Adrenal gland (tissue), 12 donors: ENCODE measurements around the gene DSN1. TPM values are rescaled to one million over a fixed set of nuclear protein-coding genes. Genes with fewer than 3 reads are reported as not detected.

Experiments used
- DNase-seq, 7 donors: peaks; one replicate each; pipeline ENCODE4 v3.0.0-alpha.2; 2019 to 2020
- H3K27ac ChIP-seq, 5 donors: fragments of 200-600 bp; sonication (generic) in 4 of 5; 1 replicate in 3 of 5; 2 replicates in 2 of 5; pipeline versions ENCODE4 v1.5.1 to v1.8.0; 2016 to 2020; ENCODE audit warnings: mild to moderate bottlenecking in 1 of 5
- H3K27me3 ChIP-seq: fragments of 200-600 bp; 2 replicates; pipeline ENCODE4 v1.8.0; 2021
- H3K36me3 ChIP-seq, 2 donors: fragments of 200-600 bp; replicated peaks in 1 of 2; 1 replicate in 1 of 2; 2 replicates in 1 of 2; pipeline versions ENCODE4 v1.5.1 to v1.8.0; 2018 to 2022
- H3K4me1 ChIP-seq, 2 donors: fragments of 200-600 bp; replicated peaks in 1 of 2; 1 replicate in 1 of 2; 2 replicates in 1 of 2; pipeline versions ENCODE4 v1.5.1 to v1.8.0; 2018 to 2021
- H3K4me3 ChIP-seq, 4 donors: fragments of 200-600 bp; sonication (generic) in 3 of 4; one replicate each; pipeline ENCODE4 v1.5.1; 2016 to 2018
- H3K9me3 ChIP-seq, 3 donors: fragments of 200-600 bp; sonication (generic) in 1 of 3; replicated peaks in 1 of 3; 1 replicate in 2 of 3; 2 replicates in 1 of 3; pipeline versions ENCODE4 v1.5.1 to v1.8.0; 2016 to 2021
- CTCF ChIP-seq, 6 experiments: fragments of 450-650 bp in 4 of 6; fragments of 200-600 bp in 2 of 6; sonication (generic) in 1 of 6; IDR thresholded peaks; 1 replicate in 5 of 6; 2 replicates in 1 of 6; pipeline versions ENCODE4 v1.5.1 to v1.8.0; 2016 to 2021; ENCODE audit warnings: antibody characterized with exemption in 6 of 6, mild to moderate bottlenecking in 2 of 6, moderate library complexity in 1 of 6
- POLR2A ChIP-seq, 2 donors: fragments of 450-650 bp; IDR thresholded peaks; one replicate each; pipeline ENCODE4 v1.6.1; 2017; ENCODE audit warnings: antibody characterized with exemption in 2 of 2, mild to moderate bottlenecking in 2 of 2, moderate library complexity in 1 of 2
- WGBS, 4 donors: extraction: QIAGEN DNeasy Blood & Tissue Kit in 2 of 4; methylation state at CpG; one replicate each; pipeline versions ENCODE4 v1.1.5 to v1.1.7; 2013 to 2017; 5-methylcytosine and 5-hydroxymethylcytosine counted together
- intact Hi-C, 2 donors: fragments of 100-400 bp; cut with DNase I; formaldehyde crosslinking; loops; one replicate each; pipeline versions ENCODE4 v1.14.1 to v1.15.0; 2022 to 2023
- polyA plus RNA-seq, 3 donors: library from polyadenylated mRNA; stranded (reverse); fragments of 200-250 nt in 2 of 3; fragments of 350-450 nt in 1 of 3; fragmentation: Illumina TruSeq in 1 of 3; extraction: RNeasy Lipid Tissue Mini Kit (QIAGEN cat#74804) in 1 of 3; gene quantifications; one replicate each; pipeline ENCODE4 v1.2.3, GENCODE V29; 2013 to 2014
- total RNA-seq, 9 donors: library from RNA; depleted of rRNA in 4 of 9; stranded (reverse); fragments of >200 nt in 4 of 9; fragments of 120-200 nt in 1 of 9; fragmentation: NEBNext Ultra II Directional in 1 of 9; extraction: Animal tissue kit (Norgen Biotek cat#: 25700) in 1 of 9; gene quantifications; one replicate each; pipeline versions ENCODE4 v1.1.0 to v1.2.4, GENCODE V29; 2013 to 2023
- donor health status: healthy with polysubstance abuse.
- donor health status: Bipolar disorder and iron deficiency.
- donor health status: DM: yes; HTN: yes; CAD: no.
- donor health status: DM: no; HTN: no; CAD: no.
- donor health status: DM: no; HTN: no; CAD: no.
- donor health status: DM: yes; HTN: yes; CAD: no.

DSN1 gene
- total and polyA plus RNA-seq, 12 donors = 6.7 to 23.5 (median 15.5) TPM

GRCh38 chr20:36778831-36779655 is 5.5 kb upstream of the DSN1 start:
- Histone ChIP-seq H3K36me3 (peaks cover 0 to 11% of the 10 kb centered on the region in 2 donors), H3K27me3 (no peaks in the 10 kb centered on the region), H3K4me1 (peaks cover 13 to 24% of the 10 kb centered on the region in 2 donors), H3K9me3 (no peaks in the 10 kb centered on the region), H3K4me3 (no peak overlapping the region), H3K27ac (peak overlapping the region in 2 of 5 donors; percentile 28 to 47)
- TF ChIP-seq CTCF (IDR thresholded peaks at IDR 0.05) (no peak), POLR2A (IDR thresholded peaks at IDR 0.05) (no peak)
- 53 to 71% (median 65%) methylated on average over 3 of the region's 3 CpGs for WGBS, 4 donors
- no peak for DNase-seq
- intact Hi-C loops = no loop called here

DNA sequence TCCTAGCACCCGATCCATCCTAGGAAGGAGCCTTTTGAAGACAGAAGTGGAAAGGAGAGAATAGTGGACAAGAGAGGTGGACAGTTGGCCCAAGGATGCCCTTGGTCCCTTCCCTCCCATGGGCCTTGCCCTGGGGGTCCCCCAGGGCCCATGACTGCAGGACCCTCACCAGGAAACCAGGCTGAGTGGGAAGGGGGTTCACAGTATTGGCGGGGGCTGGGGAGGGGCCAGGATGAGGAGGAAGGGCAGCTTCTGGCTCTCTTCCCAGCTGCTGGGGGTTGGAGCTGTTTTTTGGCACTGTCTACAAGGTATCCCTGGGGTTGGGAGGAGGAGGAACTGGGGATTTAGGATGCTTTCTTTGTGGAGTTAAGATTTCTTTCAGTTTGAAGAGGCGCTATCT is 4.0 kb upstream of the DSN1 start:
- DNase-seq = no peak
- Histone ChIP-seq H3K4me1 (peaks cover 21 to 28% of the 10 kb centered on the region in 2 donors), H3K36me3 (peaks cover 0 to 2% of the 10 kb centered on the region in 2 donors), H3K27me3 (no peaks in the 10 kb centered on the region), H3K4me3 (no peak overlapping the region), H3K27ac (no peak overlapping the region), H3K9me3 (no peaks in the 10 kb centered on the region)
- 80 to 93% (median 88%) methylated on average over 2 to 3 of the region's 3 CpGs for WGBS, 4 donors
- TF ChIP-seq CTCF (IDR thresholded peaks at IDR 0.05) (no peak), POLR2A (IDR thresholded peaks at IDR 0.05) (no peak)
- intact Hi-C loops = no loop called here

GRCh38 chr20:36777167-36777566 is 3.6 kb upstream of the DSN1 start:
- H3K27me3 ChIP-seq = no peaks in the 10 kb centered on the region
- no peak overlapping the region for H3K27ac ChIP-seq
- 70 to 82% (median 76%) methylated on average over 3 of the region's 3 CpGs for WGBS, 4 donors
- H3K4me1 ChIP-seq = peaks cover 21 to 30% of the 10 kb centered on the region in 2 donors
- no peaks in the 10 kb centered on the region for H3K36me3 ChIP-seq
- TF ChIP-seq CTCF (IDR thresholded peaks at IDR 0.05) = no peak
- TF ChIP-seq POLR2A (IDR thresholded peaks at IDR 0.05) = no peak
- no peaks in the 10 kb centered on the region for H3K9me3 ChIP-seq
- no peak for DNase-seq
- intact Hi-C loops = no loop called here
- no peak overlapping the region for H3K4me3 ChIP-seq

- TF ChIP-seq POLR2A (IDR thresholded peaks at IDR 0.05) (no peak), CTCF (IDR thresholded peaks at IDR 0.05) (no peak)
- no peaks in the 10 kb centered on the region for H3K27me3 ChIP-seq
- peaks cover 21 to 30% of the 10 kb centered on the region in 2 donors for H3K4me1 ChIP-seq
- no peaks in the 10 kb centered on the region for H3K36me3 ChIP-seq
- peak overlapping the region in 2 of 5 donors; percentile 94 to 95 for H3K27ac ChIP-seq
- no peaks in the 10 kb centered on the region for H3K9me3 ChIP-seq
- no peak for DNase-seq
- 62 to 78% (median 72%) methylated on average over 3 of the region's 3 CpGs for WGBS, 4 donors
- H3K4me3 ChIP-seq = no peak overlapping the region
- intact Hi-C loops = no loop called here
These were observed 2.3 kb upstream of the DSN1 start for GRCh38 chr20:36775826-36776225.
